ENCODE measurements around the gene MED12.
A peak's percentile ranks its signal among the peaks of the same experiment; 100 is the strongest.

MED12 gene

GRCh38 chrX:71162981-71163380 is 44.6 kb downstream of the MED12 start:
- TF ChIP-seq POLR2AphosphoS5 (IDR thresholded peaks at IDR 0.05; ENCODE audit: borderline replicate concordance, low read depth, low read length), result no peak
- no peak for DNase-seq (ENCODE audit: low read depth, low spot score)
- H3K36me3 ChIP-seq (ENCODE audit: insufficient read depth, low read length), result no peaks in the 10 kb centered on the region
- no peak overlapping the region for H3K4me3 ChIP-seq
- H3K9me3 ChIP-seq (ENCODE audit: low read depth, low read length), result no peaks in the 10 kb centered on the region
- H3K27ac ChIP-seq, result no peak overlapping the region
- H3K9ac ChIP-seq (ENCODE audit: insufficient read length), result no peak overlapping the region

- TF ChIP-seq EZH2 (IDR thresholded peaks at IDR 0.05), result no peak
- no peak for TF ChIP-seq FOXP2 (optimal IDR thresholded peaks at IDR 0.05; ENCODE audit: control extremely low read depth, extremely low read length, insufficient read depth)
- TF ChIP-seq POLR2AphosphoS5 (IDR thresholded peaks at IDR 0.05; ENCODE audit: borderline replicate concordance, low read depth, low read length), result no peak
- no peaks in the 10 kb centered on the region for H3K9me3 ChIP-seq (ENCODE audit: low read depth, low read length)
- no peak overlapping the region for H3K4me3 ChIP-seq
- DNase-seq (ENCODE audit: low read depth, low spot score), result no peak
- no peaks in the 10 kb centered on the region for H3K36me3 ChIP-seq (ENCODE audit: insufficient read depth, low read length)
- no peak overlapping the region for H3K9ac ChIP-seq (ENCODE audit: insufficient read length)
- H3K27ac ChIP-seq, result no peak overlapping the region
Measured at GRCh38 chrX:71164071-71164470, 45.7 kb downstream of the MED12 start.

- Histone ChIP-seq H3K9ac (ENCODE audit: insufficient read length) (no peak overlapping the region), H3K9me3 (ENCODE audit: low read depth, low read length) (no peaks in the 10 kb centered on the region), H3K27ac (no peak overlapping the region), H3K36me3 (ENCODE audit: insufficient read depth, low read length) (no peaks in the 10 kb centered on the region), H3K4me3 (no peak overlapping the region)
- DNase-seq (ENCODE audit: low read depth, low spot score), result no peak
- TF ChIP-seq POLR2AphosphoS5 (IDR thresholded peaks at IDR 0.05; ENCODE audit: borderline replicate concordance, low read depth, low read length) (no peak), EZH2 (IDR thresholded peaks at IDR 0.05) (no peak), FOXP2 (optimal IDR thresholded peaks at IDR 0.05; ENCODE audit: control extremely low read depth, extremely low read length, insufficient read depth) (no peak)
Measured at GRCh38 chrX:71166461-71166860, 48.1 kb downstream of the MED12 start.

DNA sequence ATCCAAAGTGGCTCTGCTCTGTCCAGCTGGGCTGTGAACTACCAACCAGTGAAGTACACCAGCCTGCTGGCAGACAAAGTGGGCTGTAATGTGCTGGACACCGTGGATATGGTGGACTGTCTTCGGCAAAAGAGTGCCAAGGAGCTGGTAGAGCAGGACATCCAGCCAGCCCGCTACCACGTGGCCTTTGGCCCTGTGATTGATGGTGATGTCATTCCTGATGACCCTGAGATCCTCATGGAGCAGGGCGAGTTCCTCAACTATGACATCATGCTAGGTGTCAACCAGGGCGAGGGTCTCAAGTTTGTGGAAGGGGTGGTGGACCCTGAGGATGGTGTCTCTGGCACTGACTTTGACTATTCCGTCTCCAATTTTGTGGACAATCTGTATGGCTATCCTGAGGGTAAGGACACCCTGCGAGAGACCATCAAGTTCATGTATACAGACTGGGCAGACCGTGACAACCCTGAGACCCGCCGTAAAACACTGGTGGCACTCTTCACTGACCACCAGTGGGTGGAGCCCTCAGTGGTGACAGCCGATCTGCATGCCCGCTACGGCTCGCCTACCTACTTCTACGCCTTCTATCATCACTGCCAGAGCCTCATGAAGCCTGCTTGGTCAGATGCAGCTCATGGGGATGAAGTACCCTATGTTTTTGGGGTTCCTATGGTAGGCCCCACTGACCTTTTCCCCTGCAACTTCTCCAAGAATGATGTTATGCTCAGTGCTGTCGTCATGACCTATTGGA is 48.8 kb downstream of the MED12 start:
- no peak for DNase-seq (ENCODE audit: low read depth, low spot score)
- Histone ChIP-seq H3K27ac (no peak overlapping the region), H3K36me3 (ENCODE audit: insufficient read depth, low read length) (no peaks in the 10 kb centered on the region), H3K4me3 (no peak overlapping the region), H3K9ac (ENCODE audit: insufficient read length) (no peak overlapping the region), H3K9me3 (ENCODE audit: low read depth, low read length) (no peaks in the 10 kb centered on the region)
- TF ChIP-seq FOXP2 (optimal IDR thresholded peaks at IDR 0.05; ENCODE audit: control extremely low read depth, extremely low read length, insufficient read depth), result no peak

GRCh38 chrX:71168134-71168533 is 49.7 kb downstream of the MED12 start:
- Histone ChIP-seq H3K9me3 (ENCODE audit: low read depth, low read length) (no peaks in the 10 kb centered on the region), H3K27ac (no peak overlapping the region), H3K4me3 (no peak overlapping the region), H3K9ac (ENCODE audit: insufficient read length) (no peak overlapping the region), H3K36me3 (ENCODE audit: insufficient read depth, low read length) (no peaks in the 10 kb centered on the region)
- no peak for DNase-seq (ENCODE audit: low read depth, low spot score)
- TF ChIP-seq POLR2AphosphoS5 (IDR thresholded peaks at IDR 0.05; ENCODE audit: borderline replicate concordance, low read depth, low read length), result no peak
- TF ChIP-seq FOXP2 (optimal IDR thresholded peaks at IDR 0.05; ENCODE audit: control extremely low read depth, extremely low read length, insufficient read depth), result no peak
- no peak for TF ChIP-seq EZH2 (IDR thresholded peaks at IDR 0.05)

DNA sequence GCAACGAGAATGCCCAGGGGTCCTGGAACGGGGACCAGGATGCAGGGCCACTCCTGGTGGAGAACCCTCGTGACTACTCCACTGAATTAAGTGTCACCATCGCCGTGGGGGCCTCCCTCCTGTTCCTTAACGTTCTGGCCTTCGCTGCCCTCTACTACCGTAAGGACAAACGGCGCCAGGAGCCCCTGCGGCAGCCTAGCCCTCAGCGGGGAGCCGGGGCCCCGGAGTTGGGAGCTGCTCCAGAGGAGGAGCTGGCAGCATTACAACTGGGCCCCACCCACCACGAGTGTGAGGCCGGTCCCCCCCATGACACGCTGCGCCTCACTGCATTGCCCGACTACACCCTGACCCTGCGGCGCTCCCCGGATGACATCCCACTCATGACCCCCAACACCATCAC is 51.2 kb downstream of the MED12 start:
- DNase-seq (ENCODE audit: low read depth, low spot score), result no peak
- Histone ChIP-seq H3K27ac (no peak overlapping the region), H3K4me3 (no peak overlapping the region), H3K9ac (ENCODE audit: insufficient read length) (no peak overlapping the region), H3K36me3 (ENCODE audit: insufficient read depth, low read length) (no peaks in the 10 kb centered on the region), H3K9me3 (ENCODE audit: low read depth, low read length) (no peaks in the 10 kb centered on the region)
- no peak for TF ChIP-seq EZH2 (IDR thresholded peaks at IDR 0.05)
- no peak for TF ChIP-seq FOXP2 (optimal IDR thresholded peaks at IDR 0.05; ENCODE audit: control extremely low read depth, extremely low read length, insufficient read depth)
- TF ChIP-seq POLR2AphosphoS5 (IDR thresholded peaks at IDR 0.05; ENCODE audit: borderline replicate concordance, low read depth, low read length), result no peak

- H3K9ac ChIP-seq (ENCODE audit: insufficient read length), result no peak overlapping the region
- H3K4me3 ChIP-seq, result no peak overlapping the region
- TF ChIP-seq FOXP2 (optimal IDR thresholded peaks at IDR 0.05; ENCODE audit: control extremely low read depth, extremely low read length, insufficient read depth) (no peak), EZH2 (IDR thresholded peaks at IDR 0.05) (no peak), POLR2AphosphoS5 (IDR thresholded peaks at IDR 0.05; ENCODE audit: borderline replicate concordance, low read depth, low read length) (no peak)
- no peak overlapping the region for H3K27ac ChIP-seq
- no peak for DNase-seq (ENCODE audit: low read depth, low spot score)
- no peaks in the 10 kb centered on the region for H3K9me3 ChIP-seq (ENCODE audit: low read depth, low read length)
- no peaks in the 10 kb centered on the region for H3K36me3 ChIP-seq (ENCODE audit: insufficient read depth, low read length)
Measured at GRCh38 chrX:71170660-71171059, 52.3 kb downstream of the MED12 start.

DNA sequence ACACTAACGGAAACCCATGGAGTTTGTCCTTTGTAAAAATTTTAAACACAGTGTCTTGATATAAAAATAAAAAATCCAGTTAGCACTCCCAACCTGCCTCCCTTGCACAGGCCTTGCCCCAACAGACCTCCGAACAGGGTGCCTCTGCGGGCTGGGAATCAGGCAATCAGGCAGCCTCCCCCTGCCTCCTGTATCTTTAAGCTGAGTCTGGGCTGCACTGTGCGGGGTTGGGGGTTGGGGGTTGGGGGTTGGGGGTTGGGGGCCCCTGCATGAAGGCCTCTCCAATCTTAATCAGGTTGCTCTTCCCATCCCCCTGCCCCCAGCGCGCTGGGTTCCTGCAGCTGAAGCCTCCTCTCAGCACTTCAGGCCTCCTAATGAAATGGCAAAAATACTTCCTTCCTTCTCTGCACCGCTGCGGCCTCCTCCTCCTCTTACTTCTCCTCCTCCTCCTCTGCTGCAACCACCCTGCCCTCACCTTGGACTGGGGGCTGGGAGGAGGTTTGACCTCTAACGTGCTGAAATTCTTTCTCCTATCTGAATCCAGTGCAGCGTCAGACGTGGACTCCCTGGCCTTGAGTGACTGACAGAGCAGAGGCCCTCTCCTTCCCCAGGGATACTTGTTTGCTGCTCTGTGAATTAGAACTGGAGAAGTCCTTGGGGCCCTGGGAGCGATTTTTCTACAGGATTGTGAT is 52.9 kb downstream of the MED12 start:
- no peaks in the 10 kb centered on the region for H3K9me3 ChIP-seq (ENCODE audit: low read depth, low read length)
- H3K36me3 ChIP-seq (ENCODE audit: insufficient read depth, low read length), result no peaks in the 10 kb centered on the region
- no peak overlapping the region for H3K27ac ChIP-seq
- peak overlapping the region; percentile 15 for H3K9ac ChIP-seq (ENCODE audit: insufficient read length)
- no peak for TF ChIP-seq POLR2AphosphoS5 (IDR thresholded peaks at IDR 0.05; ENCODE audit: borderline replicate concordance, low read depth, low read length)
- TF ChIP-seq EZH2 (IDR thresholded peaks at IDR 0.05), result no peak
- TF ChIP-seq FOXP2 (optimal IDR thresholded peaks at IDR 0.05; ENCODE audit: control extremely low read depth, extremely low read length, insufficient read depth), result no peak
- DNase-seq (ENCODE audit: low read depth, low spot score), result no peak
- no peak overlapping the region for H3K4me3 ChIP-seq

- H3K9ac ChIP-seq (ENCODE audit: insufficient read length), result no peak overlapping the region
- no peak for DNase-seq (ENCODE audit: low read depth, low spot score)
- H3K27ac ChIP-seq, result no peak overlapping the region
- no peaks in the 10 kb centered on the region for H3K9me3 ChIP-seq (ENCODE audit: low read depth, low read length)
- TF ChIP-seq POLR2AphosphoS5 (IDR thresholded peaks at IDR 0.05; ENCODE audit: borderline replicate concordance, low read depth, low read length) (no peak), EZH2 (IDR thresholded peaks at IDR 0.05) (no peak), FOXP2 (optimal IDR thresholded peaks at IDR 0.05; ENCODE audit: control extremely low read depth, extremely low read length, insufficient read depth) (no peak)
- no peak overlapping the region for H3K4me3 ChIP-seq
- H3K36me3 ChIP-seq (ENCODE audit: insufficient read depth, low read length), result no peaks in the 10 kb centered on the region
Measured at GRCh38 chrX:71173440-71173839, 55.0 kb downstream of the MED12 start.
